HPDE6-E6E7 (cell line): ENCODE data around the gene CATSPERB.
"Not testable (repeated sequence)": the region's sequence is repeated elsewhere in the genome, so short reads cannot be mapped to it uniquely, and the experiment has no call there.

Experiments used
- DNase-seq: peaks from one replicate; pipeline ENCODE4 v3.0.0; 2011; ENCODE audit warnings: missing footprints; ENCODE audit errors: extremely low spot score

The CATSPERB gene

DNA sequence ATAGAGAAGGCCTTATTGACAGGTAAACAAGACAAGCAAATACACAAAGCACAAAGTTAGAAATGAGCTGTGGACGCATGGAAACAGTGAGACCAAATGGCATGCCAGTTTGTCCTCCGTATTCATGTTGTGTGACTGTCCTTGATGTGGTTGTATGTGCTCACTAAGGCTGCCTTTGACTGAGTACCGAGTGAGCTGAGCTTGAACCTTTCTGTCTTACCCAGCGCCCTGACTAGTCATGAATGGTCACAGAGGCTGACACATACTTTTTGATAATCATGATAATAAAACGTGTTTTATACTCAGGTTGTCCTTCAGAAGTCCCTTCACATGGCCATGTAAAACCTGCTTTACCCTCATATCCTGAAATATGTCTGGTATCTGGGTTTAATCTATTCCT is 553 bp upstream of the CATSPERB start:
- DNase-seq: no peak

GRCh38 chr14:91731018-91731417 is 868 bp downstream of the CATSPERB start:
- no peak for DNase-seq

DNA sequence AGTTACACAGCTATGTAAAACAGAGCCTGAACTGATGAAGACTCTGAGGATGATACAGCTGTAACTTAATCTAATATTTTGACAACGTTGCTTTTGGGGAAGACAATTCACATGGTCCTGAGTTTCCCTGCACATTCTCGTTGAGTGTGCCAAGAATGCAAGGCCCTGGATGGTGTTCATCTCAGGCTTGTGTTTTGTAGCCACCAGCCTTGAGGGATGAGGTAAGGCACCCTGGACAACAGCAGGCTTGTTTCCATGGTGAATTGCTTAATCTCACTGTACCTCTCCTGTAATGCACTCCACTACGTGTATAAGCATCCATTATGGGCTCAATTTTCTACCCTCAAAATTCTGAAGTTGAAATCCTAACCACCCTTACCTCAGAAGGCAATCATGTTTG is 2.1 kb downstream of the CATSPERB start:
- no peak for DNase-seq

- no peak for DNase-seq
Measured at GRCh38 chr14:91728616-91729183, 3.2 kb downstream of the CATSPERB start.

DNA sequence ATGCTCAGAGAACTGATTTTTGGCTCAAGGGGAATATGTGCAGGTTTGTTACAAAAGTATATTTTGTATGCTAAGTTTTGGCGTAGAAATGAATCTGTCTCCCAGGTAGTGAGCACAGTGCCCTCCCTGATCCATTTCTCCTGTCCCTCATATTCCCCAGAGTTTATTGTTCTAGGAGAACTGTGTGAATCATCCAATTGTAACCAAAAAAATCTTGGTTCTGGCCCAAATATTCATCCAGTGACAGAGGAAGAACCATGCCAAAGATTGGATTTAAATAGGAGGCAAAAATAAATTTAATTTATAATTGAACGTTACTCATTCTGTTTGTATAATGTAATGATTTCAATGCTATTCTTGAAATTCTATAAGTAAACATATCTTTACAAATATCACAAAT is 4.8 kb downstream of the CATSPERB start:
- DNase-seq: no peak

DNA sequence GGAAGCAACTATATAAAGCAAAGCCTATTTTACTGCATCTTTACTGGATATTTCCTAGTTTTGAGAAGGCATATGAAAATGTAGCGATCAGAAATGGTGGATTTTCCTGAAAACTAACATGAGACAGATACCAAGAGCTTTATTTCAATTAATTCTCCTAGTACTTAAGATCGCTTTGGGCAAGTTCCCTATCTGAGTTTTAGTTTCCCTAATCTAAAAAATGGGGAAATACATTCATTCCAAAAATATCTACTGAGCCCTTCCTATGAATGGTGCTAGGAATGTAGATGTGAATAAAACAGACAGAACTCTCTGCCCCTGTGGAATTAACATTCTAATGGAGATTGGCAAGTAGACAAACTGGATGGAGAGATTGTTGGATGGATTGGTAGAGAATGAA is 8.4 kb downstream of the CATSPERB start:
- no peak for DNase-seq

DNA sequence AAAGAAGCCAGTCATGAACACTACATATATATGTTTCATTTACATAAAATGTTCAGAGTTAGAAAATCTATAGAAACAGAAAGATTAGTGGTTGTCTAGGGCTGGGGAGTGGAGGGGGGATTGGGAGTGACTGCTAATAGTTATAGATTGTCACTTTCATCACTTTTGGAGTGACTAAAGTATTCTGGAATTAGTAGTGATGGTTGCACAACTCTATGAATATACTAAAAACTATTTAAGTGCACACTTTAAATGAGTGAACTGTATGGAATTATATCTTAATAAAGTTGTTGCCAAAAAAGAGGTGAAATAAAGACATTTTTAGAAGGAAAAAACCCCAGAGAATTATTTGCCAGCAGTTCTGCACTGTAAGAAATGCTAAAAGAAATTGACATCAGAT is 9.5 kb downstream of the CATSPERB start:
- DNase-seq: no peak

GRCh38 chr14:91719839-91720238 is 12.0 kb downstream of the CATSPERB start:
- DNase-seq: no peak

- no peak for DNase-seq
Measured at GRCh38 chr14:91716999-91717398, 14.9 kb downstream of the CATSPERB start.

- no peak for DNase-seq
Measured at GRCh38 chr14:91714805-91715204, 17.1 kb downstream of the CATSPERB start.

- DNase-seq: no peak
Measured at GRCh38 chr14:91708795-91709194, 23.1 kb downstream of the CATSPERB start.

DNA sequence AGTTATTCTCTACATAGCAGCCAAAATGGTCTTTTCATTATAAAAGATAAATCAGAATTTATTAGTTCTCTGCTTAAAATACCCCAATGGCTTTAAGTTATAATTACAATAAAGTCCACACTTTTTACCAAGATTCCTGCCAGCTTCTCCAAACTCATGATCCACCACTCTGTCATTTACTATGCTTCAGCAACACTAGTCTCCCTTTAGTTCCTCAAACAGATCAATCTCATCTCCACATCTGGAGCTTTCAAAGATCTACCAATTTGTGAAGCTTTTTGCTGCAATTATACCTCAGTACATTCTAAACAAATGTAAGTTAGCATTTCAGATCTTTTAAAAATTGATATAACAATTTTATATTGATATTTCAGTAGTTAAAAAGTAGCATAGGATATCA is 24.9 kb downstream of the CATSPERB start:
- DNase-seq: no peak

- DNase-seq: no peak
Measured at GRCh38 chr14:91694643-91695042, 37.2 kb downstream of the CATSPERB start.

DNA sequence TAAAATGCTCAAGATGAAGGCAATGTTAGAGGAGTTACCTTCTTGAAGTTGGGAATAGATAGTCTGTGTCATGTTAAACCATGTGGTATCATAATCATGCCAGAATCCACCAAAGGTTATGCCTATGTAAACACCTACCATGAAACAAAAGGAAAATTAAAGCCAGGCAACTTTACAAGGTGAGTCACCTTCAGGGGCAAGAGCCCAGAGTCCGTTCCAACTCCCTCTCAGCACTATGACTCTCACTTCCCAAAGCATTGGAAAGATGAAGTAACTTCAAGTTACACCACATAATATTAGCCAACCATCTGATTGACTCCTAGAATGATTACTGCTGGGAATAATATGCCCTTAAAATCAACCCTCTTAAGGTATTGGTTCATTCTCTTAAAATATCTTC is 38.5 kb downstream of the CATSPERB start:
- peak; percentile 54 for DNase-seq

DNA sequence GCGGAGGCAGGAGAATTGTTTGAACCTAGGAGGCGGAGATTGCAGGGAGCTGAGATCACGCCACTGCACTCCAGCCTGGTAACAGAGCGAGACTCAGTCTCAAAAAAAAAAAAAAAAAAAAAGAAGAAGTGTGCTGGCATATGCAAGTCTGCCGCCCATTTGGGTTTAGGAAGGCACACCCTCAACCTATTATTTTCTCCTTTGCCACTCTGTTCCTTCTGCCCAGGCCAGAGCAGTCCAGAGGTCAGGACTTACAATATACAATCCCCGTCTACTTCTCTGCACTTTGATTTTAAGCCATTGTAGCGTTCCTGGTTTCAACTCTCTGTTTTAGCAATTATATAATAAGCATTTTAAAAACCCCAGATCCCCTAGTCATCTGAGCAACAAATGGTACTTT is 39.8 kb downstream of the CATSPERB start:
- no peak for DNase-seq

GRCh38 chr14:91689608-91690007 is 42.3 kb downstream of the CATSPERB start:
- DNase-seq: no peak

DNA sequence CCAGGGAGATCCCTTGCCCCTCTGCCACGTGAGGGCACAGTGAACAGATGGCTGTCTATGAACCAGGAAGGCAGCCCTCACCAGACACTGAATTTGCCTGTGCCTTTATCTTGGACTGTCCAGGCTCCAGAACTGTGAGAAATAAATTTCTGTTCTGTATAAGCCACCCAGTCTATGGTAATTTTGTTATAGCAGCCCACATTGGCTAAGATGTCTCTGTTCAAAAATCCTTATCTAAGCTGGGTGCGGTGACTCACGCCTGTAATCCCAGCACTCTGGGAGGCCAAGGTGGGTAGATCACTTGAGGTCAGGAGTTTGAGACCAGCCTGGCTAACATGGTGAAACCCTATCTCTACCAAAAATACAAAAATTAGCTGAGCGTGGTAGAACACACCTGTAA is 44.5 kb downstream of the CATSPERB start:
- not testable (repeated sequence) for DNase-seq

DNA sequence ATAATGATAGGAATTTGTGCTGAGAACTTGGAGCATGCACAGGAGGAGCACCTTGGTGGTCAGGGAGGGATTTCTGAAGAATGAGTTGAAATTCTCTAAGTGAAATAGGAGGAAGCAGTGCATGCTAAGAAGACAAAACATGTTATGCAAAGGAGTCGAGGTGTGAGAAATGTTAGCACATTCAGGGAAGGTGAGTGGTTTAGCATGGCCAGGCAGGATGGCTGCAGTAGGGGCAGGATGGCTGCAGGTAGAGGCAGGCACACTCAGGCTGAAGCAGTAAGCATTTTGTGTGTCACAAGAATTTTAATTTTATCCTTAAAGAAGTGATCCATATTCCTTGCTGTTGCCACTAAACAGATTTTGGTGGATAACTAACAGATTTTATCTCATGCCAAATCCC is 46.3 kb downstream of the CATSPERB start:
- no peak for DNase-seq

DNA sequence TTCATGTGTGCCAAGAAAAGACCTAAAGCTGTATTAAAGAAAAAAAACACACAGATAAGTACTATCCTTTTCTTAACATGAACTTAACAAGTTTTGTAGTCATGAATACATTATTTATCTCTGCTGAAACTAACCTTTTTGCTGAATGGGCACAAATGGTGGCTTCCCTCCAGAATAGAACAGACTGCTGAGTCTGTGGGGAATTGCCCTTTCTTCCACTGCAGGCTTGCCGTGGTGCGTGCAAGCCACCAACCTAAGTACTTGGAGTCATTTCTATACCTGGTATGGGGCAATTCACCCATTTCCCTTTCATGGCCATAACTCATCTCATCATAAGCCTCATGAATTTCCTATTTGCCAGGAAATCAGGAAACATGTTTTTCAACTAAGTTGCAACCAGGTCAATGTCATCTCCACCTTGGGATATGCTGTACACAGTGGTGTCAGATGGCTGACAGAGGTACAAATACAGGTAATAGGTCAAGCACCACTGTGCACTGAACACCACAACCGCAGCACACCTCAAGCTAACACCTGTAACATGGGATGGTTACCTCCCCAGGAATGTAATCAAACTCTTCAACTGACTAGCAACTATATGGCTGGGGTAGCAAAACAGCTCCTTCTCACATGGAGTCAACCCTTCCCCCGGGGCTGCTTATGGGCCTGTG is 49.9 kb downstream of the CATSPERB start:
- DNase-seq: no peak

DNA sequence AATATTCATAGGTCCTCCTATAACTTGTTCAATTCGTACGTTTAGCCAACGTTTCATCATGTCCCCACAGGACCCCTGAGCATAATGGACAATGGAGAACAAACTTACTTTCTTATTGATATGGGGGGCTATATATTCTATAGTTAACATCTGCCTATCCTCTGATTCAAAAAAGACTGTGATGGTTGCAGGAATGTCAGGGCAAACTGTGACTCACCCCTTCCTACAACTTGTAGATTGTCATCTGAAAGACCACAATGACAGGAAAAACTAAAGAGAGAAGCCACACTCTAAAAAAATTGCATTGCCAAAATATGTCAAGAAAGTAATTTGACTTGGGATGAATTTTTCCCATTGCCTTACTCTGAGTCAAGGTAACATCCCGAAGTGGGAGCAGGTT is 50.8 kb downstream of the CATSPERB start:
- DNase-seq: no peak

GRCh38 chr14:91679273-91679672 is 52.6 kb downstream of the CATSPERB start:
- DNase-seq: no peak

DNA sequence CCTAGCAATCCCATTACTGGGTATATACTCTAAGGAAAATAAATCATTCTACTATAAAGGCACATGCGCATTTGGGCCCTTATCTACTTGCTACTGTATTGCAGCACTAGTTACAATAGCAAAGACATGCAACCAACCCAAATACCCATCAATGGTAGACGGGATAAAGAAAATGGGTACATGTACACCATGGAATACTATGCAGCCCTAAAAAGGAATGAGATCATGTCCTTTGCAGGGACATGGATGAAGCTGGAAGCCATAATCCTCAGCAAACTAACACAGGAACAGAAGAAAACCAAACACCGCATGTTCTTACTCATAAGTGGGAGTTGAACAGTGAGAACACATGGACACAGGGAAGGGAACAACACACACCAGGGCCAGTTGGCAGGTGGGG is 54.2 kb downstream of the CATSPERB start:
- not testable (repeated sequence) for DNase-seq

DNA sequence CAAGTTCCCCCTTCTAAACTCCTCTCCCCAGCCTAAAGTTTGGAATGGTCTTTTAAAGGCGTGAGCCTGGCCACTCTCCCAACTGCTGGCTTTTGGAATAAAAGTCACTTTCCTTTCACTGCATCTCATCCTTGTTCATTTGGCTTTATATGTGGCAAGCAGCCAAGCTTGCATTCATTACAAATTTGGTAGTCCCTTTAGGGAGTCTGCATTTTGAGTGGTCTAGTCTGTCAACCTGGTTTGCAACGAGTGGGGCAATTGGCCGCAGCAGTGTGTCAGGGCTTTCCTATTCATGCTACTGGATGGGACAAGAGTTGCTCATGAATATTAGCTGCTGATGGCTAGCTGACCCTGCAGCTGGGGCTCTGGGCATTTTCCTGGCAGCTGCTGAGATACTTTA is 57.0 kb downstream of the CATSPERB start:
- DNase-seq: no peak

DNA sequence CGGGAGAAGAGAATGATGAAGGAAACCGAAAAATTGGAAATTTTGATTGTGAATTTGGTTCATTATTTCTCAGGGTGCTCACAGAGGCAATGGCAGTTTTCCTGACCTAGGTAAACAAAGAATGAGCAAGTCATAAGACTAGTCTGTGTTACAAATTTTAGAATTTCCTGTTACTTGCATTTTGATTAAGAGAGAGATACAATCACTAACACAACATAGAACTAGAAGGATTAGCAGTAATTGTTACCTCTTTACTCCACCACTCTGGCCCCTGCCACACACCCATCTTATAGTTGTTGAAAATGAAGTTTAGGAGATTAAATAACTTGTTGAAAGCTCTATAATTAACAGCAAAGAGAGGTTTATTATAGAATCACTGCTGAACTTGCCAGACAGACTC is 62.0 kb downstream of the CATSPERB start:
- DNase-seq: no peak
